DND-41 (cell line): ENCODE results near the gene DNAH14.

Source experiments
- CTCF ChIP-seq: IDR thresholded peaks from 2 replicates; pipeline ENCODE4 v1.5.1; 2012; ENCODE audit warnings: borderline replicate concordance, low read length, moderate library complexity, mild to moderate bottlenecking; ENCODE audit not compliant: poor library complexity, severe bottlenecking; ENCODE audit errors: extremely low read depth
- EZH2 ChIP-seq: IDR thresholded peaks from 3 replicates; pipeline ENCODE4 v1.6.1; 2012; ENCODE audit warnings: borderline replicate concordance, low read depth, mild to moderate bottlenecking, moderate library complexity, low read length, inconsistent platforms; ENCODE audit not compliant: severe bottlenecking

- TF ChIP-seq CTCF (no peak), EZH2 (no peak)
Measured at GRCh38 chr1:224980181-224980580, 50.7 kb downstream of the DNAH14 start.
